ENCODE measurements around the gene TBL3. TPM values are rescaled to one million over a fixed set of nuclear protein-coding genes. Genes with fewer than 3 reads are reported as not detected.

The TBL3 gene
- total and polyA plus RNA-seq, 12 donors, result 18.5 to 71.1 (median 22.3) TPM

DNA sequence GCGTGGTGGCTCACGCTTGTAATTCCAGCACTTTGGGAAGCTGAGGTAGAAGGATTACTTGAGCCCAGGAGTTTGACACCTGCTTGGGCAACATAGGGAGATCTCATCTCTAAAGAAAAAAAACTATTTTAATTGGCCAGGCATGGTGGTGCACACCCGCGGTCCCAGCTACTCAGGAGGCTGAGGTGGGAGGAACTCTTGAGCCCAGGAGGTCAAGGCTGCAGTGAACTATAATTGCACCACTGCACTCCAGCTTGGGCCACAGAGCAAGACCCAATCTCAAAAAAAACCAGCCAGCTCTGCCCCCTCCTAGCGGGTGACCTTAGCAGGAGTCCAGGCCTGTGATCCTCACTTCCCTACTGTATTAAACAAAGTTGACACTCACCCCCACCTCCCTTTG, 47.8 kb upstream of the TBL3 start:
- WGBS, 2 donors, result 66 to 75% methylated on average over 5 of the region's 5 CpGs
- DNase-seq, result no peak
- Histone ChIP-seq H3K36me3 (no peaks in the 10 kb centered on the region), H3K27ac (no peak overlapping the region), H3K4me3 (no peak overlapping the region), H3K27me3 (peaks cover 4 to 63% (median 54%) of the 10 kb centered on the region in 7 donors), H3K9me3 (no peaks in the 10 kb centered on the region), H3K4me1 (peaks cover 0 to 12% (median 8%) of the 10 kb centered on the region in 9 donors)
- ATAC-seq, result no peak
- intact Hi-C loops (cut with DNase I), result loop anchor here in 1 of 10 donors (10.0 kb wide), 1 partner anchor 61 kb away; the partner anchor contains the start of genes GFER, NOXO1 and SYNGR3
- TF ChIP-seq, protein P1, sequence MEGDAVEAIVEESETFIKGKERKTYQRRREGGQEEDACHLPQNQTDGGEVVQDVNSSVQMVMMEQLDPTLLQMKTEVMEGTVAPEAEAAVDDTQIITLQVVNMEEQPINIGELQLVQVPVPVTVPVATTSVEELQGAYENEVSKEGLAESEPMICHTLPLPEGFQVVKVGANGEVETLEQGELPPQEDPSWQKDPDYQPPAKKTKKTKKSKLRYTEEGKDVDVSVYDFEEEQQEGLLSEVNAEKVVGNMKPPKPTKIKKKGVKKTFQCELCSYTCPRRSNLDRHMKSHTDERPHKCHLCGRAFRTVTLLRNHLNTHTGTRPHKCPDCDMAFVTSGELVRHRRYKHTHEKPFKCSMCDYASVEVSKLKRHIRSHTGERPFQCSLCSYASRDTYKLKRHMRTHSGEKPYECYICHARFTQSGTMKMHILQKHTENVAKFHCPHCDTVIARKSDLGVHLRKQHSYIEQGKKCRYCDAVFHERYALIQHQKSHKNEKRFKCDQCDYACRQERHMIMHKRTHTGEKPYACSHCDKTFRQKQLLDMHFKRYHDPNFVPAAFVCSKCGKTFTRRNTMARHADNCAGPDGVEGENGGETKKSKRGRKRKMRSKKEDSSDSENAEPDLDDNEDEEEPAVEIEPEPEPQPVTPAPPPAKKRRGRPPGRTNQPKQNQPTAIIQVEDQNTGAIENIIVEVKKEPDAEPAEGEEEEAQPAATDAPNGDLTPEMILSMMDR (IDR thresholded peaks at IDR 0.05), result no peak

GRCh38 chr16:1926271-1926670, 45.6 kb upstream of the TBL3 start:
- Histone ChIP-seq H3K36me3 (no peaks in the 10 kb centered on the region), H3K27me3 (peaks cover 0 to 43% (median 35%) of the 10 kb centered on the region in 7 donors), H3K9me3 (no peaks in the 10 kb centered on the region), H3K4me3 (no peak overlapping the region), H3K27ac (no peak overlapping the region), H3K4me1 (peaks cover 0 to 19% (median 16%) of the 10 kb centered on the region in 9 donors)
- TF ChIP-seq, protein P1 (IDR thresholded peaks at IDR 0.05), result no peak
- ATAC-seq (no peak), DNase-seq (no peak)
- WGBS, 2 donors, result 57 to 64% methylated on average over 11 of the region's 11 CpGs
- intact Hi-C loops (cut with DNase I), result loop anchor here in 4 of 10 donors (5.0 to 10.0 kb wide), 2 partner anchors 59 to 64 kb away; partner anchors contain the start of genes GFER (in 1 of the 4), NOXO1 (in 1 of the 4) and SYNGR3 (in 1 of the 4)

GRCh38 chr16:1929105-1929504, 42.7 kb upstream of the TBL3 start:
- ATAC-seq, result peak; percentile 51 to 78 (median 58)
- peaks cover 0 to 16% (median 10%) of the 10 kb centered on the region in 9 donors for H3K4me1 ChIP-seq
- peak in 1 of 2 donors; percentile 51 for DNase-seq
- H3K27me3 ChIP-seq, result peaks cover 0 to 15% (median 7%) of the 10 kb centered on the region in 7 donors
- H3K9me3 ChIP-seq, result no peaks in the 10 kb centered on the region
- H3K27ac ChIP-seq, result peak overlapping the region in 9 of 10 donors; percentile 31 to 90 (median 82)
- no peaks in the 10 kb centered on the region for H3K36me3 ChIP-seq
- TF ChIP-seq, protein P1 (IDR thresholded peaks at IDR 0.05), result no peak
- peak overlapping the region; percentile 18 to 79 (median 64) for H3K4me3 ChIP-seq
- WGBS, 2 donors, result 11 to 21% methylated on average over 7 to 11 of the region's 11 CpGs
- intact Hi-C loops (cut with DNase I), result loop anchor here (1.0 to 10.0 kb wide), 6 partner anchors 56 to 67 kb away; partner anchors contain the start of genes GFER (in 1 of the 10), NOXO1 (in 1 of the 10) and SYNGR3 (in 1 of the 10)

- DNase-seq, result peak; percentile 88 to 93
- Histone ChIP-seq H3K27me3 (peaks cover 0 to 9% (median under 1%) of the 10 kb centered on the region in 7 donors), H3K27ac (peak overlapping the region in 9 of 10 donors; percentile 31 to 90 (median 82)), H3K36me3 (no peaks in the 10 kb centered on the region), H3K9me3 (no peaks in the 10 kb centered on the region), H3K4me3 (peak overlapping the region; percentile 18 to 79 (median 64)), H3K4me1 (peaks cover 0 to 16% (median 10%) of the 10 kb centered on the region in 9 donors)
- TF ChIP-seq, protein P1 (IDR thresholded peaks at IDR 0.05), result peak; percentile 88 to 100 (median 99)
- peak; percentile 89 to 97 (median 92) for ATAC-seq
- WGBS, 2 donors, result 13 to 15% methylated on average over 51 to 70 of the region's 70 CpGs
- intact Hi-C loops (cut with DNase I), result loop anchor here (1.0 to 10.0 kb wide), 6 partner anchors 55 to 67 kb away; partner anchors contain the start of genes GFER (in 1 of the 10), NOXO1 (in 1 of the 10) and SYNGR3 (in 1 of the 10)
Observed at GRCh38 chr16:1929578-1930337, 42.1 kb upstream of the TBL3 start.
